RPMI8226 (cell line): ENCODE measurements around the gene CREBRF.

ENCODE experiments used
- DNase-seq: peaks from one replicate; pipeline ENCODE4 v3.0.0-alpha.2; 2015

Gene CREBRF

GRCh38 chr5:173158366-173158765 is 102.2 kb downstream of the CREBRF start:
- no peak for DNase-seq

GRCh38 chr5:173159256-173159655 is 103.1 kb downstream of the CREBRF start:
- no peak for DNase-seq

- no peak for DNase-seq
Observed at GRCh38 chr5:173161148-173161547, 105.0 kb downstream of the CREBRF start.

- DNase-seq = no peak
Observed at GRCh38 chr5:173163219-173163618, 107.1 kb downstream of the CREBRF start.

- no peak for DNase-seq
Observed at GRCh38 chr5:173165177-173166016, 109.2 kb downstream of the CREBRF start.

GRCh38 chr5:173172166-173172565 is 116.0 kb downstream of the CREBRF start:
- no peak for DNase-seq

- DNase-seq = no peak
Observed at GRCh38 chr5:173175523-173175922, 119.4 kb downstream of the CREBRF start.

- peak; percentile 24 for DNase-seq
Observed at GRCh38 chr5:173178369-173178910, 122.3 kb downstream of the CREBRF start.

- DNase-seq = no peak
Observed at GRCh38 chr5:173180331-173180730, 124.2 kb downstream of the CREBRF start.

GRCh38 chr5:173187054-173187743 is 131.0 kb downstream of the CREBRF start:
- peak; percentile 82 for DNase-seq

- no peak for DNase-seq
Observed at GRCh38 chr5:173188280-173188679, 132.1 kb downstream of the CREBRF start.
